Astrocyte (in vitro differentiated cells and primary cell): ENCODE results near the gene AK5. TPM values are rescaled to one million over a fixed set of nuclear protein-coding genes. Genes with fewer than 3 reads are reported as not detected.

ENCODE experiments used
- DNase-seq: peaks from one replicate; pipeline ENCODE4 v3.0.0-alpha.2; 2010; ENCODE audit warnings: low read depth
- FAIRE-seq: peaks from 2 replicates; lab custom pipeline; 2011; peaks lifted over from hg19 to GRCh38; lab: Jason Lieb, UNC
- H2AFZ ChIP-seq: 2 replicates; pipeline ENCODE4 v1.6.0; 2012; ENCODE audit warnings: low read depth, low read length, inconsistent platforms
- H3K27ac ChIP-seq: 2 replicates; pipeline ENCODE4 v1.5.1; 2011; ENCODE audit warnings: low read depth, low read length, inconsistent platforms
- H3K27me3 ChIP-seq: 2 replicates; pipeline ENCODE4 v1.6.0; 2011; ENCODE audit warnings: low read length, inconsistent platforms; ENCODE audit not compliant: insufficient read depth
- H3K36me3 ChIP-seq: 2 replicates; pipeline ENCODE4 v1.5.1; 2011; ENCODE audit warnings: low read length, inconsistent platforms; ENCODE audit not compliant: insufficient read depth
- H3K4me1 ChIP-seq: 2 replicates; pipeline ENCODE4 v1.5.1; 2011; ENCODE audit warnings: low read length, inconsistent platforms; ENCODE audit not compliant: insufficient read depth
- H3K4me2 ChIP-seq: 2 replicates; pipeline ENCODE4 v1.6.0; 2012; ENCODE audit warnings: low read length, inconsistent platforms
- H3K4me3 ChIP-seq: 2 replicates; pipeline ENCODE4 v1.5.1; 2011; ENCODE audit warnings: low read depth, mild to moderate bottlenecking, low read length, inconsistent platforms; ENCODE audit not compliant: insufficient read depth
- H3K79me2 ChIP-seq: 2 replicates; pipeline ENCODE4 v1.6.0; 2012; ENCODE audit warnings: mild to moderate bottlenecking, low read length, inconsistent platforms; ENCODE audit not compliant: insufficient read depth
- H3K9ac ChIP-seq: 2 replicates; pipeline ENCODE4 v1.6.0; 2012; ENCODE audit warnings: mild to moderate bottlenecking, low read length, inconsistent platforms
- H3K9me3 ChIP-seq: 2 replicates; pipeline ENCODE4 v1.5.1; 2012; ENCODE audit warnings: low read depth, mild to moderate bottlenecking, low read length, inconsistent platforms; ENCODE audit not compliant: insufficient read depth
- H4K20me1 ChIP-seq: 2 replicates; pipeline ENCODE4 v1.6.0; 2012; ENCODE audit warnings: low read length, inconsistent platforms; ENCODE audit not compliant: insufficient read depth
- H3K27ac Mint-ChIP-seq: one replicate; pipeline ENCODE4 v1.8.0; 2021; ENCODE audit warnings: mild to moderate bottlenecking, mixed read lengths; ENCODE audit not compliant: unreplicated experiment
- H3K27me3 Mint-ChIP-seq: one replicate; pipeline ENCODE4 v1.8.0; 2021; ENCODE audit warnings: low read depth, mixed read lengths; ENCODE audit not compliant: unreplicated experiment
- H3K36me3 Mint-ChIP-seq: one replicate; pipeline ENCODE4 v1.8.0; 2021; ENCODE audit warnings: low read depth, mixed read lengths; ENCODE audit not compliant: unreplicated experiment
- H3K4me1 Mint-ChIP-seq: one replicate; pipeline ENCODE4 v1.8.0; 2021; ENCODE audit warnings: low read depth, mixed read lengths; ENCODE audit not compliant: unreplicated experiment
- H3K4me3 Mint-ChIP-seq: one replicate; pipeline ENCODE4 v1.8.0; 2021; ENCODE audit warnings: mild to moderate bottlenecking, moderate library complexity, mixed read lengths; ENCODE audit not compliant: unreplicated experiment
- H3K9me3 Mint-ChIP-seq: one replicate; pipeline ENCODE4 v1.8.0; 2021; ENCODE audit warnings: mild to moderate bottlenecking, mixed read lengths; ENCODE audit not compliant: unreplicated experiment
- EZH2 ChIP-seq: IDR thresholded peaks from 2 replicates; pipeline ENCODE4 v1.6.1; 2012; ENCODE audit warnings: mild to moderate bottlenecking, low read length, inconsistent platforms; ENCODE audit not compliant: insufficient read depth
- total RNA-seq: library from RNA; stranded (reverse); gene quantifications from 2 replicates; pipeline ENCODE4 v1.2.1, GENCODE V29; 2021
- TF ChIP-seq, protein P1 (sequence below): IDR thresholded peaks from 2 replicates; pipeline ENCODE4 v1.5.1; 2011; ENCODE audit warnings: low read depth, mild to moderate bottlenecking, inconsistent platforms, low read length, moderate library complexity; ENCODE audit not compliant: insufficient read depth

Gene AK5
- total RNA-seq, 1 donor from 2014 or later, result 4.4 TPM

DNA sequence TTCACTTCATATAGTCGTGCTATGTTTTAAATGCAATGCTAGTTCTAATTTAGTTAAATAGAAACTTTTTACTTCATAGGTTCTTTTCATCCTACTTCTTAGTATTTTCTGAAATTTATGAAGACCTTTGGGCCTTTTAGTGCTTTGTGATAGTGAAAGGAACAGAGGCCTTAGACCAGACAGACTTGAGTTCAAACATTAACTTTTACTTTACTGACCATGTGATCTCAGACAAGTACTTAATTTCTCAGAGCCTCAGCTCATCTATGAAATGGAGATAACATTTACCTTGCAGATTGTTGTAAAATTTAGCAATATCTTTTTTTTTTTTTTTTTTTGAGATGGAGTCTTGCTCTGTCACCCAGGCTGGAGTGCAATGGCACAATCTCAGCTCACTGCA lies 57.5 kb downstream of the AK5 start:
- Histone ChIP-seq H3K4me3 (no peak overlapping the region), H3K79me2 (no peaks in the 10 kb centered on the region), H3K36me3 (no peaks in the 10 kb centered on the region), H4K20me1 (no peaks in the 10 kb centered on the region), H3K4me2 (no peak overlapping the region), H3K9me3 (no peaks in the 10 kb centered on the region), H3K9ac (no peak overlapping the region), H3K27ac (no peak overlapping the region), H3K27me3 (no peaks in the 10 kb centered on the region), H2AFZ (no peak overlapping the region), H3K4me1 (no peaks in the 10 kb centered on the region)
- Mint-ChIP-seq H3K36me3 (no peaks in the 10 kb centered on the region), H3K27me3 (no peaks in the 10 kb centered on the region), H3K9me3 (peaks cover 2% of the 10 kb centered on the region), H3K4me3 (no peak overlapping the region), H3K4me1 (no peaks in the 10 kb centered on the region), H3K27ac (no peak overlapping the region)
- no peak for FAIRE-seq
- no peak for TF ChIP-seq EZH2
- TF ChIP-seq, protein P1, sequence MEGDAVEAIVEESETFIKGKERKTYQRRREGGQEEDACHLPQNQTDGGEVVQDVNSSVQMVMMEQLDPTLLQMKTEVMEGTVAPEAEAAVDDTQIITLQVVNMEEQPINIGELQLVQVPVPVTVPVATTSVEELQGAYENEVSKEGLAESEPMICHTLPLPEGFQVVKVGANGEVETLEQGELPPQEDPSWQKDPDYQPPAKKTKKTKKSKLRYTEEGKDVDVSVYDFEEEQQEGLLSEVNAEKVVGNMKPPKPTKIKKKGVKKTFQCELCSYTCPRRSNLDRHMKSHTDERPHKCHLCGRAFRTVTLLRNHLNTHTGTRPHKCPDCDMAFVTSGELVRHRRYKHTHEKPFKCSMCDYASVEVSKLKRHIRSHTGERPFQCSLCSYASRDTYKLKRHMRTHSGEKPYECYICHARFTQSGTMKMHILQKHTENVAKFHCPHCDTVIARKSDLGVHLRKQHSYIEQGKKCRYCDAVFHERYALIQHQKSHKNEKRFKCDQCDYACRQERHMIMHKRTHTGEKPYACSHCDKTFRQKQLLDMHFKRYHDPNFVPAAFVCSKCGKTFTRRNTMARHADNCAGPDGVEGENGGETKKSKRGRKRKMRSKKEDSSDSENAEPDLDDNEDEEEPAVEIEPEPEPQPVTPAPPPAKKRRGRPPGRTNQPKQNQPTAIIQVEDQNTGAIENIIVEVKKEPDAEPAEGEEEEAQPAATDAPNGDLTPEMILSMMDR, result no peak
- DNase-seq, result no peak

DNA sequence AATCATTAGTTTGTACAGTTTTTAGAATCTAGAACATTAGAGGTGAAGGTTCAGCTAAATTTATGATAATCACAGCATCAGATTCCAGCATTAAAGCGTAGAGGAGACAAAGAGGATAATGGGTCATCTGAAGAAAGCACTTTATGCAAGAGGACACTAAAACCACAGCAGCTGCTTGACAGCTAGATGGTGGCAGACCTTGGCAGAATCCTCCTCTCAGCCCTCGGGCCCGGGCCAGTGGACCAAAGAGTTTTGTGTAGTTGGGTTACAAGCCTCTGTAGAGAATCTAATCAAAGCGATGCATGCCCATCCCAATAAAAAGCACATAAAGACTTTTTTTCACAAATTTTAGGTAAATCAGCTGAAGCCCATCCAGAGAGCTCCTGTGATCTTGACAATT lies 59.4 kb downstream of the AK5 start:
- H3K4me2 ChIP-seq, result no peak overlapping the region
- no peak overlapping the region for H3K9ac ChIP-seq
- no peaks in the 10 kb centered on the region for H3K4me1 ChIP-seq
- no peaks in the 10 kb centered on the region for H3K79me2 ChIP-seq
- no peaks in the 10 kb centered on the region for H3K9me3 ChIP-seq
- H3K27me3 Mint-ChIP-seq, result no peaks in the 10 kb centered on the region
- H3K27ac ChIP-seq, result no peak overlapping the region
- FAIRE-seq (peak; percentile 17), DNase-seq (no peak)
- no peak overlapping the region for H2AFZ ChIP-seq
- H3K36me3 Mint-ChIP-seq, result peaks cover 2% of the 10 kb centered on the region
- no peak overlapping the region for H3K4me3 ChIP-seq
- TF ChIP-seq, protein P1, result no peak
- TF ChIP-seq EZH2, result no peak
- no peaks in the 10 kb centered on the region for H3K4me1 Mint-ChIP-seq
- no peaks in the 10 kb centered on the region for H3K9me3 Mint-ChIP-seq
- no peak overlapping the region for H3K4me3 Mint-ChIP-seq
- H3K27me3 ChIP-seq, result no peaks in the 10 kb centered on the region
- no peak overlapping the region for H3K27ac Mint-ChIP-seq
- H3K36me3 ChIP-seq, result no peaks in the 10 kb centered on the region
- no peaks in the 10 kb centered on the region for H4K20me1 ChIP-seq

DNA sequence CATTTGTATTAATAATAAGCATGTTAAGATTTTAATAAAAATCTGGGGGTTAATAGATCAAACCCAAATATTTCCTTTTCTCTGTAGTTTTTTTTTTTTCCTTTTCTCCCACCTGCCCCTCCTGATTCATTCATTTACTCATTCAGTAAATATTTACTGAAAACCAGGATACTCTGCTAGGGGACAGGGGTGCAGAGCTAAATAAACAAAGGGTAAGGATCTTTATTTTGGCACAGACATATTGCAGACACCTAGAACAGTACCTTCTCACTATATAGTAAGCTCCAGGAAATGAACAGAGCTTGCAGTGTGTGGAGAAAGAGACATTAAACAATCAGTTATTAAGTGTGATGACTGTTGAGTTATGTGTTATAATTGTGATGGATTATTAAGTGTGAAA lies 60.9 kb downstream of the AK5 start:
- TF ChIP-seq EZH2, result no peak
- TF ChIP-seq, protein P1, result no peak

More for the DNA sequence above, 60.9 kb downstream of the AK5 start:
- Mint-ChIP-seq H3K36me3 (peaks cover 2% of the 10 kb centered on the region), H3K9me3 (no peaks in the 10 kb centered on the region), H3K4me3 (no peak overlapping the region), H3K27me3 (no peaks in the 10 kb centered on the region), H3K4me1 (peaks cover 3% of the 10 kb centered on the region), H3K27ac (no peak overlapping the region)
- Histone ChIP-seq H3K79me2 (no peaks in the 10 kb centered on the region), H3K4me2 (no peak overlapping the region), H3K9me3 (no peaks in the 10 kb centered on the region), H3K9ac (no peak overlapping the region), H3K36me3 (no peaks in the 10 kb centered on the region), H3K4me3 (no peak overlapping the region), H2AFZ (no peak overlapping the region), H3K4me1 (no peaks in the 10 kb centered on the region), H3K27me3 (no peaks in the 10 kb centered on the region), H4K20me1 (no peaks in the 10 kb centered on the region), H3K27ac (no peak overlapping the region)
- DNase-seq (no peak), FAIRE-seq (no peak)
